COLO668 (cell line): ENCODE results near the gene RAD51B.
A peak's percentile ranks its signal among the peaks of the same experiment; 100 is the strongest.

Experiments
- DNase-seq: peaks from one replicate; lab custom pipeline; 2025; ENCODE audit not compliant: unreplicated experiment; lab: John Stamatoyannopoulos, UW

RAD51B gene

DNA sequence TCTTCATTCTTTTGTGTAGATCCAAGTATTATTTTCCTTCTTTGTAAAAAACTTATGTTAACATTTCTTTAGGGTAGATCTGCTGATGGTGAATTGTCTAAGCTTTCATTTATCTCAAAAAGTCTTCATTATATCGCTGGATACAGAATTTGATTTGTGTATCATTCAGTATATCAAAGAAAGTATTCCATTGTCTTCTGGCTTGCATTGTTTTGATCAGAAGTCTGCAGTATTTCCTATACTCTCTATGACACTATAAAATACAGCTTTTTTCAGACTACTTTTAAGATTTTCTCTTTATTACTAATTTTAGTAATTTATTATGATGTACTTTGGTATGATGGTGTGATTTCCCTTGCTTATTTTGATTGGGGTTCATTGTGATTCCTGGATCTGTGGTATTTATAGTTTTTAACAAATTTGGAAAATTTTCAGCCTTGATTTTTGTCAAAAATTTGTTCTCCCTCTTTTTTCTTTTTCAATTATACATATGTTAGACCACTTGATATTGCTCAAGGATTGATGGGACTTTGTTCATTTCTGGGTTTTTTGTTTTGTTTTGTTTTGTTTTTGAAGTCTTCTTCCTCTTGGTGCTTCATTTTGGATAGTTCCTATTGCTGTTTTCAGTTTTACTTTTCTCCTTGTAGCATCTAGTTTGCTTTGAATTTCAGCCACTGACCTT lies 796.8 kb downstream of the RAD51B start:
- no peak for DNase-seq

DNA sequence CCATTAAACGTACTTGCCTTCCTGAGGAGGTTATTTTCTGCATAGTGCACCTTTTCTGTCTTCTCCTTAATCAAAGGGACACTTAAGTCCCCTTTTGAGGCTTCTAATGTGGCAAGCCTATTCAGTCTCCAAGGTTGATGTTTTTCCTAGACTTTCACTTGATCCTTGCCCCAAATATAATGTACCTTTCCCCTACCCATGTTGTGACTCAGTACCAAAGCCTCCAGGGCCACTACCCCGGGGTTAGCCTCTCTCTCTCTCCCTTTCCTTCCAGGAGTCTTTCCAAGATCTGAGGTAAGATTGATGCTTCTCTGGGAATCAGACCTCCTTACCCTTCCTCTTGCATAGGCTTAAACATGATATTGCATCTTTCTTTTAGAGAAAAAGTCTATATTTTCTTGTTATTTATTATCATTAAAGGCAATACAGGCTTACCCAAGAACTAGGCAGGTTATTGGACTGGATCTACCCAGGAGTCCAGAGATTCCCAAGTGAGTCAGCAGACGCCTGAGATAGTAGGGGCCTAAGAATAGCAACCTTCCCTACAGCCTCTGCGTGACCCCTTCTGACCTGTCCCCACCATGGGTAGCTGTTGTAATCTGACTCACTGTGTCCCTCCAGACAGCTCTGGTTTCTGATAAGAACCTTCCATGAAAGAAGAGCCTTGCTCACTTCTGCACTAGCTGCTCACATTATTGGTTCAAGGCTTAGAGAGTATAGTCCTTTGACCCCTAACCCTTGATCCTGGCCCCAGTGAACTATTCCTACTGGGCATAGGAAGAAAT lies 800.4 kb downstream of the RAD51B start:
- DNase-seq: no peak

- no peak for DNase-seq
These were observed 802.1 kb downstream of the RAD51B start for GRCh38 chr14:68621400-68622365.

- no peak for DNase-seq
These were observed 803.3 kb downstream of the RAD51B start for GRCh38 chr14:68622856-68623255.

- DNase-seq: no peak
These were observed 803.7 kb downstream of the RAD51B start for GRCh38 chr14:68623307-68623706.

DNA sequence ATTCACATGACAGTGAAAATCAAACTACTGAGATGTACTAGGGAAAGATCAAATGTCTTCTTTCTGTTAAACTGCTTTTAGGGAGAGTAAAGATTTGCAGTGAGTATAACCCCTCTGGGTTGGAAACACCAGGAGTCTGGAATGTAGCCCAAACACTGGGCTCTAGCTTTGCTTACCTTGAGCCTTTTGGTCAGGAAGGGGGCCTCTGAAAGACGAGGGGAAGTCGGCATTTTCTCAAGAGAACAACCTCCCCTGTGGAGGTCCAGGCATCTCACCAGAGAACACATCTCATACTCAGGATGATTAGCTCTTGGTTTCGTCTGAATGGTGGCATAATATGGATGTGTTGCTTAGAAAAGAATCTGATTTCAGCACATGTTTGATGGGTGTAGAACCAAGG lies 804.2 kb downstream of the RAD51B start:
- DNase-seq: no peak

DNA sequence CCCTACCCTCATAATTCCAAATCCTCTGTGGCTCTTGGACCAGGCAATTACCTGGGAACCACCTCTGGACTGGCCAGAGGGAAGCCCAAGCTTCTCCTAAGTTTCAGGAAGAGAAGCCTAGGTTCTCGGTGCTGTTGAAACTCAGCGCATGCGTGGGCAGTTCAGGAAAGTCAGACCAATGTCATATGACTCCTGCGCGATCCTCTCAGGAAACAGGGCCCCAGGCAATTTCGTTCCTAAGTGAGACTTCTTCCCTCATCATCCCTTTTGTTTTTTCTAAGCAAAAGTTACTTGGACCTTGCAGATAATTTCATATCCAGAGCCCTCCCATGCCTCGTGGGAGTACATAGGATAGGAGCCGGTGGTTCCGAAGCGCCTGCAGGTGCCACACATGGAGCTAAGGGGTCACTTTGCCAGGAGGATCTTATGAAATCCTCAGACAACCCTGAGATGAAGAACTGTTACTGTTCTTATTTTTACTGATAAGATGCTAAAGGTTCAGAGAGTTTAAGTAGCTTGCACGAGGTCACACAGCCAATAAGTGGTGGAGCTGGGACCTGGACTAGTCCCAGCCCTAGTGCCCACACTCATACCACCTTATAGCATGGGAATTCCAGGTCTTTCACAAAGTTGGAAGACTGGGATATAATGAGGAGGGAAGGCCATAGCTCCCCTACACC lies 805.1 kb downstream of the RAD51B start:
- DNase-seq: no peak

DNA sequence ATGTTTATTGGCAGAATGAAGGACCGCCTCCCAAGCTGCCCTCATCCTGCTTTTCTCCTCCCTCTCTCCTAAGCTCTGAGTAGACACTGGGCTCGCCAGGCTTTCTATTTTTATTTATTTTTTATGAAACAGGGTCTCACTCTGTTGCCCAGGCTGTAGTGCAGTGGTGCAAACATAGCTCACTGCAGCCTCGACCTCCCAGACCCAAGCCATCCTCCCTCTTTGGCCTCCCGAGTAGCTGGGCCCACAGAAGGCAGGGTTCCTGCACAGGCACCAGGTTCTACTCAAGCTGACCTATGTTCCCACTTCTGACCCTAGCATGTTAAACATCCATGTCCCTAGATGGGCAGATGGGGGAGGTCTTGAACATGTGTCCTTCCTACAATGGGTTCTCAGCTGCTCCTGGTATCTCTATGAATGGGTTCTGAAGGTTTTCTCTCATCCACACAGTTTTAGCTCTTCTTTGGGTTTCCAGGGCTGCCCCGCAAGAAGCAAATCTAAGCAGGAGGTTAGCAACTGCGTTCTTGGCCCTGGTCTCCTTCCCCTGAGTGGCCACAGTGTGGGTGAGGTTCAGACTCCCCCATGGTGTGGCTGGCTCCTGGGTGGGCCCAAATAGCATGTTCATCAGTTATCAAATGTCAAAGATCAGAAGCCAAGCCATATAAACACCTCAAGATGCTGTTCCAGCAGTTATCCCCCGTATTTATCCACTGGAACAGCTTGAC lies 805.9 kb downstream of the RAD51B start:
- no peak for DNase-seq

DNA sequence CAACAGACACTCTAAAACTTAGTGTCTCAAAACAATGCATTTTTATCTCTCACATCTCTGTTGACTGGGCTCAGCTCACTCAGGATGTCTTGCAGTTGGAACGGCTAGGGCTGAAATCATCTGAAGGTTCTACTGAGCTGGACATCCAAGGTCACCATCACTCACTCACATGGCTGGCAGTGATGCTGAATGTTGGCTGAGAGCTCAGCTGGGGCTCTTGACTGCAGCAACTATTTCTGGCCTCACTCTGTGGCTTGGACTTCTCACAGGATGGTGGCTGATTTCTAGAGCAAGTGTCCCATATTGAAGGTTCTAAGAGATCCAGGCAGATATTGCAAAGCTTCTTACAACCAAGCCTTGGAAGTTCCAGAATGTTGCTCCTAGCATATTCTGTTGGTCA lies 806.8 kb downstream of the RAD51B start:
- DNase-seq: no peak

DNA sequence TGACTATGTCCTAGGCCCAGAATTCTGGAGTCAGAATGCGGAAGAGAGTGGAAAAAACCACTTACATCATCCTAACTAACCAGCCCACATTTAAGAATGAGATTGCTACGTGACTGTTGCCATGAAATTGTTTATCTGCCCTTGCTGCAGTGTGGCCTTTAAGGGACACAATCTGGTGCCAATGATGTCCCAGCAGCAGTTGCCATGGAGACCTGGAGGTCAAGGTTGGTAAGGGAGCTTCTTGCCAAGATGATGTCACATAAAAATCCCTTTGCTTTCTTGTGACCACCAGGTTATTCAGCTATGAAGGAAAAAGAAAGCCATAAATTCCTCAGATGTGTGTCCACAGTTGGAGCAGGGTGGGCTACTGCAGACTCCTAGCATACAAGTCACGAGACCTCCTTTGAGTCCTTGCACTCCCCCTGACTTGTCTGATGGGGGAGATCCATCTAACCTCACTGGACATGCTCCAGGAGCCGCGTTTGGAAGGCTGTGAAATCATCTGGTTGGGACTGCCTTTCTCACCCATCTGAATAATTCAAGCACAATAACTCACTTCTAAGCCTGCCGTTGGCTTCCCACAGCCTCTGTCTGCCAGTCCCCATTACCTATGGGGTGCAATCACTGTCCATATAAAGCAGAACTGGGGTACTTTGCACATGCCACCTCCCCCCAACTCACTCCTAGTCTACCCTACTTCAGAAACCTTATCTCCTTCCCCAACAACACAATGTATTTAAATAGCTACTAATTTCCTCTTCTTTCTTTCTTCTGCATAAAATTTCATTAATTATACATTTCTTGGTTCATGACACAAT lies 807.7 kb downstream of the RAD51B start:
- no peak for DNase-seq

DNA sequence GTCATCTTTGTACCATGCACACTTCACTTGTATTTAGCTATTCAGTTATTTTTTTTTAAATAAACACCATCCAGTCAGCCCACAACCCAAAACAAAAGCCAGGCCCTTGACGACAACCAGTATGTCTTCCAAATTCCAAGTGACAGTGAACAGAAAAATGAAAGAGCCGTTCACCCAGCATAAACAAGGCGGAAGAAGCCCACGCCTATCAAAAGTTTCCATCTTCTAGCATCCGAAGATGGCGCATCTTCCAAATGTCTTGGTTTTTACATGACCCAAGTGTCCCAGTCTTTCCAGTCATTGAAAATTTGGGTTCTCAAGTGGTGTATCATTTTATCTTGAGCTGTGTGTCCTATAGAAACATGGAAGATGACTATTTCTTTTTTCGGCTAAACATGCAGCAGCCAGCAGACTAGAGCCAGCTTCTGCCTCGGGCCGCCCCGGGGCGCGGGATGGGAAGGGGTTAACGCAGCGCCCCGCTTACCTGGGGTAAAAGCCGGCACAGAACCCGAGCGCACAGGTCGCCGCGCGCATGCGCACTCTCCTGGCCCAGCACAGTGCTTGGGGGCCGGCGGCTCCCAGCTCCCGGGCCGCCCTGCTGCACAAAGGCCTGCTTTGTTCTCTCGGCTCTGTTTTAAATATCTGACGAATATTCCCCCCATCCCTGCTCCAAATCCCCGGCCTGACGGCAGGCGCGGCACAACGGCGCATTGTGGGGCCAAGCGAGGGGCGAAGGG lies 808.5 kb downstream of the RAD51B start:
- DNase-seq: peak; percentile 86

GRCh38 chr14:68628605-68629310 lies 809.2 kb downstream of the RAD51B start:
- DNase-seq: peak; percentile 43

DNA sequence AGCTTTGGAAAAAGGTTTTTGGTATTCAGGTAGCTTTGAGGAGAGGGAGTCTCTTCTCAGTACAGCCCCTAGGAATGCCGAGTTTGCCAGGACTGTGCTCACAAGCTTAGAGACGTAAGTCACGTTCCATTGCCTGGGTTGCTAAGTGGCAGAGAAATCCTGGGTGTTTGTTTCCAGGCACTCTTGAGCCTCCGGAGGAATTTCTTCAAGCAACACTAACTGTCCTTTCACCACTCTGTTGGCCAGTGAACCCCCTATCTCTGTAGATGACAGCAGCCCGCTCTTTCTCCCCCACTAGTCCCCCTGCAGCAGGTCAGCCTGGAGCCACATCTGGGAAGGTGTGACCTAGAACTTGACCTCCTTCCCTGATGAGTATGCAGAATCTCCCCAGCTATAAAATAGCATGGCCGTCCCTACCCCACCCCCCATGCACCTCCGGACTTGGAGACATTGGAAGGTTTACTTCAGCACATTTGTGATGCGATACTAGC lies 810.5 kb downstream of the RAD51B start:
- DNase-seq: no peak

- no peak for DNase-seq
These were observed 811.2 kb downstream of the RAD51B start for GRCh38 chr14:68630611-68631393.

- no peak for DNase-seq
These were observed 811.9 kb downstream of the RAD51B start for GRCh38 chr14:68631394-68632053.

DNA sequence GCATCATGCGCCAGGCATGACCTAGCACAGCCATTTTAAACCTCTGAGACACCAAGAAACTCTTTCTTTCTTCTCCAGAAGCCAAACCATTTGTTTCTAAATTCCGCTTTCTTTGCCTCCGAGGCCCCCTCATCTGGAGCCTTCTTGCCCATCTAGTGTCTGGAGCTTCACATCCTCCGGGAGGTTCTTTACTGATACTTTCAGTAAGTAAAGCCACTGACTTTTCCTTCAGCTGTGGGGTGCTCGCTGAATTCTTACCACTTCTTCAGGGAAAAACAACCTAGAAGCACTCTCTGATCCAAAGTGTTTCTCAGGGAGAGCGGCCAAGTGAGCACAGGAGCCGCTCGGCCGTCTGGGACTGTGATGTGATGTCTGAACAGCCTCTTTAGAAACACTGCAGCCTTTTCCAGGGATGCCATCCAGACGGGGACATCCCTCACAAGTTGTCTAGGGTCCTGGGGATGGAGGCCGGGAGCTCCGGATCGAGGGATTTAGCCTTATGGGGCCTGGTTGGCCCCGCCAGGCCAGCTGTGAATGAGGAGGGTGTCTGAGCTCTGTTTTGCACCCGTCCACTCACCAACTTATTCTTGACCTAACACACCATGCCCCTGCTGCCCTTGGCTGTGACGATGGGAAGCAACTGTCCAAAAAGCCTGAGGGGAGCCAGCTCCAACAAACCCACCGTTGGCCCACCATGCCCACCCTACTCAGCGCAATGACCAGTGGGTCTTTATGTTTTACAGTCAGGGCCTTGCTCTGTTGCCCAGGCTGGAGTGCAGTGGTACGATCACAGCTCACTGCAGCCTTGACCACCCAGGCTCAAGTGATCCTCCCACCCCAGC lies 812.7 kb downstream of the RAD51B start:
- DNase-seq: no peak
